Activated CD4-positive, alpha-beta T cell treated with anti-CD3 and anti-CD28 coated beads for 24 hours (primary cell): ENCODE results near the gene NRL.
A peak's percentile ranks its signal among the peaks of the same experiment; 100 is the strongest.

ENCODE experiments used
- DNase-seq, 2 donors: peaks; one replicate each; pipeline ENCODE4 v3.0.0-alpha.2; 2020; ENCODE audit warnings: low read depth in 2 of 2

The NRL gene

DNA sequence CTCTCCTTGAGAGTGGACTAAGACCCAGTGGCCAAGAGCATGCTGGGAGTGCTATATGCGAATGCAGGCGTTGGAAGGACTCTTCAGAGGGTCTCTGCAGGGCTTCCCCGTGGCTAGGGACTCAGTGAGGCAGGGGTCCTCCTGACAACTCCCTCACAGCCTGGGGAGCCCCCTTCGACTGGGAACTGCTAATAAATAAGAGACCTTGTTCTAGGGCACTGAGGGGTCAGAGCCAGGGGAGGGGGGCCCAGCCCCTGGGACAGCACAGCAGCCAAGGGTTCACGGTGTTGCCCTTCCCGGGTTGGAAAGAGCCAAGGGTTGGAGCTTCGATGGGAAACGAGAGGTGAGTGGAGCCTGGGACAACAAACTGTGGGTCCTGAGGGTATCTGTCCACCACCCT, 49.3 kb downstream of the NRL start:
- DNase-seq: no peak

- no peak for DNase-seq
Measured at GRCh38 chr14:24064856-24065255, 49.9 kb downstream of the NRL start.

DNA sequence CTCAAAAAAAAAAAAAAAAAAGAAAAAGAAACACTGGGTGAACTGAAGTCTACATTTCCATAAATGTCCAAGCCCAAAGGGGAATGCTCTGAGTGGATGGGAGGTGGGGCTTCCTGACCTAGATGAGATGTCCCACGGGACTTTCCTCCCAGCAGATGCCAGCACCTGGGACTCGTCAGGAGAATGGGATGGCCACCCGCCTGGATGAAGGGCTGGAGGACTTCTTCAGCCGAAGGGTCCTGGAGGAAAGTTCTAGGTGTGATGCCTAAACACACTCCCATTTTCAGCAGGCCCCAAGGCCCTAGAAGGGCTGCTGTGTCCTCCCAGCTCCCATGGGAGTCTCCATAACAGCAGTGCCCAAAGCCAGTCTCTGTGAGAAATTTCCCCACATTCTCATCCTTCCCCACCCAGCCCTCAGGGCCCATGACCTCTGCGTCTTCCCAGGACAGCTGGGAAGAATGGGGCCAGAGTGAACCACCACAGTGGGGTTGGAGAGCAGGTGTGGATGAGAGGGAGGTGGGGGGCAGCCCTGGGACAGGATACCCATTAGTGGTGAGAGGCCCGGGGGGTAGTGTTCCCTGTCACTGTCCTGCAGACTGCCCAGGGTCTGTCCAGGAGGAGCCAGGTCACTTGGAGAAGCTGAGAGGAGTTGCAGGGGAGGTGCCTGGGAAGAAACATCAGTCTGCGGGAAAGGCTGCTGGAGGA, 50.5 kb downstream of the NRL start:
- DNase-seq: no peak

GRCh38 chr14:24063263-24063836, 51.4 kb downstream of the NRL start:
- no peak for DNase-seq

GRCh38 chr14:24062216-24062980, 52.4 kb downstream of the NRL start:
- no peak for DNase-seq

DNA sequence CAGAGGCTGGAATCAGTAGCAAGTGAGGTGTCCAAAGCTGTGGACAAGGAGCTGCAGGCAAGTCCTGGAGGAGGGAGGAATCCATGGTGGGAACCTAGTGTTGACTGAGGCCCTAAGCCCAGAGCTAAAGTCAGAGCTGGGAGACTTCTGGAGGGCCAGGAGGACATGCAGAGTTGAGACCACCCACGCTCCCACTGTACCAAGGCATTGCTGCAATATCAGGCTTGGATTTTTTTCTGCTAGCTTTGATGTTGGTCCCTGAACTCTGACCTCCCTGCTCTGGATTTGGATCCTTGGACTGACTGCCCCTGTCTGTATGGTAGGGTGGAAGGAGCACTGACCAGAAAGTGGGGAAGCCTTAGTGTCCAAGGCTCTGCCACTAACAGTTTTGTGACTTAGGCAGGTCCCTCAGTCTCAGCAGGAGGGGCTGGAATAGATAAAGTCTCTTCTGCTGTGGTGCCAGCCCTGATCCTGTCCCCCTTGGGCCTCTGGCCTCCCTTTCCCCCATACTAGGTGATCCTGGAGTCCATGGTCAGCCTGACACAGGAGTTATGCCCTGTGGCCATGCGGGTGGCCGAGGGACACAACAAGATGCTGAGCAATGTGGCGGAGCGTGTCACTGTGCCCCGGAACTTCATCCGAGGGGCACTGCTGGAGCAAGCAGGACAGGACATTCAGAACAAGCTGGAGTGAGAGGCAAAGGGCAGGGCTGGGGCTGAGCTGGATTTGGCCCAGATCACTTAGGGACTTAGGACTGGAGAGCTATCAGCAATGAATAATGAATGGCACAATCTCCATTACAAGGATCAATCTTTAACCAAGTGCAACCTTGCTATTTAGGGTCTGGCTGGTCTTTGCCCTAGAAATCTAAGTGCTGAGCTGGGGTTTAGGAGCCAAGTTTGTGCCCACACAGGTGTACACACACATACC, 53.5 kb downstream of the NRL start:
- no peak for DNase-seq

DNA sequence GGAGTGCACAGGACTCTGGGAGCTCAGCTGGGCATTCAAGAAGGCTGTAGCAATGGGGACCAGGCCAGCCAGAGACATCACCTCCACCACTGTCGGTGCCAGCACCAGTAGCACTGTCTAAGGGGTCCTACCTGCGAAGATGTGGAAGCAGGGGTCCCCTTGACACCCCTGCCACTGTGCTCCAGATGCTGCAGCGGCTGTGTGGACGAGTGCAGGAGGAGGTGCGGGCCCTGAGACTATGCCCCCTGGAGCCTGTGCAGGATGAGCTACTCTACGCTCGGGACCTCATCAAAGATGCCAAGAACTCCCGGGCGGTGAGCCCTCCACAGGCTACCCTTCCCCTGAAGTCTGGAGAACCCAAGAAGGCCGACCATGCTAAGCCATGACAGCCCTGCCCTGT, 54.3 kb downstream of the NRL start:
- no peak for DNase-seq

- no peak for DNase-seq
Measured at GRCh38 chr14:24059841-24060388, 54.8 kb downstream of the NRL start.

GRCh38 chr14:24058951-24059475, 55.7 kb downstream of the NRL start:
- no peak for DNase-seq

DNA sequence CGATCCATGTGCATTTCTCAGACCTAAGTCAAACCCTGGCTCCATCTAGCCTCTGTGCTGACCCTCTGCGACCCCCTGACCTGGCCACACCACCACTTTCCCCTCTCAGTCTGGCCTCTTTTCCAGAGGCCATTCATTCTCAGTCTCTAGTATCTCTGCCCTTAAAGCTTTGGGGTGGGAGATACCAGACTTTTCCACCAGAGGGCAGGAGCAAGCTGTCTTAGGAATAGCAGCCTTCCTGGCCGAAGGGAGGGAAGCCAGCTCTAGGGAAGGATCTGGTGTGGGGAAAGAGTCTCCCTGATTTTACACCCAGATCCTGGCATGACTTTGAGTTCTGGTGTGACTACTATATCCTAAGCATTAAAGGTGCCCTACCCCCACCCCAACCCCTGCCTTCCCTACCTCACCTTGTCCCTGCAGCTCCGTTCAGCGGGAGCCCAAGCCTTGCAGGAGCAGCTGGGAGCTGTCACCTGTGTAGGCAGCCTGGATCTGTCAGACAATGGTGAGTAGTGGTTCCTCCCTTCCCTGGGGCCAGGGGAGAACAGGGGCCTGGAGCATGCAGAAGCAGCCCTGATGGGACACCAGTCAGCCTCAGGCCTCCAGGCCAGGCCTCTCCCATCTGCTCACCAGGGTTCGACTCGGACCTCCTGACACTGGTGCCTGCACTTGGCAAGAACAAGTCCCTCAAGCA, 56.3 kb downstream of the NRL start:
- no peak for DNase-seq

DNA sequence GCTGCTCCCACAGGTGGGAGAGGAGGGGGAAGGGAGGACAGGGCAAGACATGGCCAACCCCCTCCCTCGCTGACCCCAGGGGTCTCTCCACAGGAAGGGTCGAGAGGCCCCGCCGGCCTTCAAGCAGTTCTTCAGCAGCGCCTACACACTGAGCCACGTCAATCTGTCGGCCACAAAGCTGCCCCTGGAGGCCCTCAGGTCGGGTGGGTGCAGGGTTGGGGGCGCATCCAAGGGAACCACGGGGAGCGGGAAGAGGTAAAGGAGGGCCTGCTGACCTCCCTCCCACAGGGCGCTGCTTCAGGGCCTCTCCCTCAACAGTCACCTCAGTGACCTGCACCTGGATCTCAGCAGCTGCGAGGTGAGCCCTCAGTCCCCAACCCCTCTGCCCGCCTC, 56.9 kb downstream of the NRL start:
- no peak for DNase-seq

- DNase-seq: no peak
Measured at GRCh38 chr14:24057271-24057670, 57.5 kb downstream of the NRL start.

GRCh38 chr14:24056800-24057184, 58.0 kb downstream of the NRL start:
- no peak for DNase-seq

DNA sequence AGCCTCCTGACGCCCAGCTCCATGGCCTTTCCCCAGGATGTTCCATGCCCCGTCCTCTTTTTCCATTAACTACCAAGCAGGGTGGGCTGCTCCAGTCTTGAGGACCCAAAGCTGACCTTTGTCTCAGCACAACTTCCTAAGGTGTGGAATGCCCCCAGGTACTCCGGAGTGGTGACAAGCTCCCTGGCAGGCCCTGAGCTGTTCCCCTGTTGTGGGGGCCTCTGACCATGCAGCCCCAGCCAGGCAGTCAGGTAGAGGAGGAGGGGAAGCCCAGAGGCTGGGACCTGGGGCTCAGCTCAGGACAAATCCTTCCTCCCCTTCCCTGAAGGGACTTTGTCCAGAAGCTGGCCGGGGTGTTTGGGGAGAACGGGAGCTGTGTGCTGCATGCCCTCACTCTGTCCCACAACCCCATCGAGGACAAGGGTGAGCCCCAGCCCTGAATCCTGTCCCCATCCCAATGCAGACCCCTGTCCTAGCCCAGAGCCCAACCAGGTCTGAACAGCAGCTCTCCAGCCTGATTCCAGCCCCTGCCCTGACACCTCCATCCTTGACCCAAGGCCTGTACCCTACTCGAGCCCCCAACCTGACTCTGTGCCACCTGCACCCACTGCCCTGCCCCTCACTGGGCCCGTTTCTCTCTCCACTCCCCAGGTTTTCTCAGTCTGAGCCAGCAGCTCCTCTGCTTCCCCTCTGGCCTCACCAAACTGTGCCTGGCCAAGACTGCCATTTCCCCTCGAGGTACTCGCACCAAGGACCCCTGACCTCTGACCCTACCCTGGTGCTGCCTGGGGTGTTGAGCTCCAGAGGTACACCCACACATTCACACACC, 58.6 kb downstream of the NRL start:
- DNase-seq: no peak

- no peak for DNase-seq
Measured at GRCh38 chr14:24054646-24055045, 60.1 kb downstream of the NRL start.

GRCh38 chr14:24054324-24054641, 60.5 kb downstream of the NRL start:
- DNase-seq: no peak

- no peak for DNase-seq
Measured at GRCh38 chr14:24053548-24054323, 61.0 kb downstream of the NRL start.

DNA sequence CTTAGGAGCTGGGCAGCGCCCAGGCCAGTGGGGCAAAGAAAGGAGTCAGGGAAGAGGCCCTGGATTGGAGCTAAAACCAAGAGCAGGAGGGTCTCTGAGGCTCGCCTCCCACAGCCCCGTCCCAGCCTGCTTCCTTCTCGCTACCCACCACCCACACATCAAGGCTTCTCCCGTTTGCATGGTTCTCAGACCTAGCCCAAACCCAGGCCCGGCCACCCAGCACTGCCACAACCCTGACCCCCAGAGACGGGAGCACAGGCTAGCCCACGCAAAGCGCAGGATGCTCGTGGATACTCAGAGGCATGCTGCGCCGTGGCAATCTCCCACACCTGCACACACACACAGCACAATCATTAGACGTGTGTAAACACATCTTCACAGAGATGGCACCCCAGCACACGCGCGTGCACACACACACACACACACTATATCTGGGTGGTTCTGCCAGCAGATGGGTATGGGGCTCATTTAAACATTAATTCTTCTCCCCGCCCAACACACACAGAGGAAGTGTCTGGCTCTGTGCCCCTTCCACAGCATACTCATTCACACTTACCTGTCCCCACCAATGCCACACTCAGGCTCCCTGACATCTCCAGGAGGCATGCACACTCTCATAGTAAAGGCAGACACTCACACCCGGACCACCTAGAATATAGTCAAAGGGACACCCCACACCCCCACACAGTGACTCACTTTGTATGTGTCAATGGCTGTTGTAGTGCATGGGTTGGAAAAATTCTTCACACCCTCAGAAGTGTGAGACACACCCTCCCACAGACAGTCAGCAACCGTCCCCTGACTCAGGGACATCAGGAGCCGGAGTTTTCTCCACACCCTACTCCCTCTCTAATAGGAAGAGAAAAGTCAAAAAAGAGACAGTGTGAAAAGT, 61.8 kb downstream of the NRL start:
- peak; percentile 33 to 53 for DNase-seq
